ENCODE results near the gene HPS3.
"Not testable (repeated sequence)": the region's sequence is repeated elsewhere in the genome, so short reads cannot be mapped to it uniquely, and the experiment has no call there.

The HPS3 gene

GRCh38 chr3:149129326-149130205 is at the start of gene HPS3:
TSS of gene HPS3 (plus strand) at chr3:149129638. CDS start at chr3:149129724, 86 bp downstream.
- DNase-seq (ENCODE audit: low spot score) = peak; percentile 96

GRCh38 chr3:149080011-149080698 is 49.3 kb upstream of the HPS3 start:
- DNase-seq (ENCODE audit: low spot score) = peak; percentile 27

- DNase-seq (ENCODE audit: low spot score) = peak; percentile 49
Observed at GRCh38 chr3:149080699-149081091, 48.7 kb upstream of the HPS3 start.

GRCh38 chr3:149081772-149082171 is 47.7 kb upstream of the HPS3 start:
- DNase-seq (ENCODE audit: low spot score) = no peak

- DNase-seq (ENCODE audit: low spot score) = peak; percentile 31
Observed at GRCh38 chr3:149085828-149086231, 43.6 kb upstream of the HPS3 start.

GRCh38 chr3:149086232-149086988 is 43.0 kb upstream of the HPS3 start, which contains the start of gene HLTF:
TSS of gene HLTF (minus strand) at chr3:149086533. CDS start at chr3:149086336, 197 bp downstream.
- DNase-seq (ENCODE audit: low spot score) = peak; percentile 99

GRCh38 chr3:149087208-149087607 is 42.2 kb upstream of the HPS3 start:
- no peak for DNase-seq (ENCODE audit: low spot score)

GRCh38 chr3:149089395-149089794 is 40.0 kb upstream of the HPS3 start:
- no peak for DNase-seq (ENCODE audit: low spot score)

GRCh38 chr3:149090461-149090860 is 39.0 kb upstream of the HPS3 start:
- no peak for DNase-seq (ENCODE audit: low spot score)

- DNase-seq (ENCODE audit: low spot score) = no peak
Observed at GRCh38 chr3:149090907-149091306, 38.5 kb upstream of the HPS3 start.

- no peak for DNase-seq (ENCODE audit: low spot score)
Observed at GRCh38 chr3:149091983-149092382, 37.5 kb upstream of the HPS3 start.

GRCh38 chr3:149095487-149095886 is 34.0 kb upstream of the HPS3 start:
- no peak for DNase-seq (ENCODE audit: low spot score)

- not testable (repeated sequence) for DNase-seq (ENCODE audit: low spot score)
Observed at GRCh38 chr3:149097987-149098386, 31.5 kb upstream of the HPS3 start.

- DNase-seq (ENCODE audit: low spot score) = no peak
Observed at GRCh38 chr3:149101154-149101553, 28.3 kb upstream of the HPS3 start.

- DNase-seq (ENCODE audit: low spot score) = no peak
Observed at GRCh38 chr3:149101641-149102040, 27.8 kb upstream of the HPS3 start.

- no peak for DNase-seq (ENCODE audit: low spot score)
Observed at GRCh38 chr3:149104484-149104883, 25.0 kb upstream of the HPS3 start.

- peak; percentile 21 for DNase-seq (ENCODE audit: low spot score)
Observed at GRCh38 chr3:149114458-149114857, 15.0 kb upstream of the HPS3 start.

- no peak for DNase-seq (ENCODE audit: low spot score)
Observed at GRCh38 chr3:149115114-149115513, 14.3 kb upstream of the HPS3 start.

GRCh38 chr3:149118724-149119123 is 10.7 kb upstream of the HPS3 start:
- DNase-seq (ENCODE audit: low spot score) = no peak

- DNase-seq (ENCODE audit: low spot score) = no peak
Observed at GRCh38 chr3:149119466-149119865, 10.0 kb upstream of the HPS3 start.

- DNase-seq (ENCODE audit: low spot score) = peak; percentile 71
Observed at GRCh38 chr3:149120051-149120972, 9.1 kb upstream of the HPS3 start.
